ENCODE results near the gene KRT84.

Gene KRT84

DNA sequence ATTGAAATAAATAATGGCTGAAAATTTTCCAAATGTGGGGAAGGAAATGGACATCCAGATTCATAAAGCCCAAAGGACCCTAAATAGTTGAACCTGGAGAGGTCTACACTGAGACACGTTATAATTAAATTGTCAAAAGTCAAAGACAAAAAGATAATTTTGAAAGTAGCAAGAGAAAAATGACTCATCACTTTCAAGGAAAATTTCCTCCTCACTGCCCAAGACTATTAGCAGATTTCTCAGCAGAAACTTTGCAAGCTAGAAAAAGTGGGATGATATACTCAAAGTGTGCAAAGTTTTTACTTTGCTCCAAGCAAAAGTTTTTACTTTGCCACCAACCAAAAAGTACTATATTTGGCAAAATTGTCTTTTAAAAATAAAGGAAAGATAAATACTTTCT lies 48.4 kb downstream of the KRT84 start:
- H3F3A ChIP-seq (ENCODE audit: low read depth), result no peaks in the 10 kb centered on the region
- H3K9ac ChIP-seq (ENCODE audit: low read depth, low read length, poor library complexity, severe bottlenecking), result no peak overlapping the region
- H4K20me1 ChIP-seq (ENCODE audit: insufficient read depth, low read length, poor library complexity, severe bottlenecking), result no peaks in the 10 kb centered on the region
- H3K4me2 ChIP-seq (ENCODE audit: low read depth, low read length, poor library complexity, severe bottlenecking), result no peak overlapping the region
- H3K36me3 ChIP-seq (ENCODE audit: insufficient read depth, low read length), result no peaks in the 10 kb centered on the region
- no peaks in the 10 kb centered on the region for H3K27me3 ChIP-seq (ENCODE audit: insufficient read depth, low read length, poor library complexity, severe bottlenecking)
- H3K4me1 ChIP-seq (ENCODE audit: insufficient read depth, low read length, poor library complexity, severe bottlenecking), result no peaks in the 10 kb centered on the region
- H3K79me2 ChIP-seq (ENCODE audit: insufficient read depth, low read length), result no peaks in the 10 kb centered on the region
- TF ChIP-seq, protein P1, sequence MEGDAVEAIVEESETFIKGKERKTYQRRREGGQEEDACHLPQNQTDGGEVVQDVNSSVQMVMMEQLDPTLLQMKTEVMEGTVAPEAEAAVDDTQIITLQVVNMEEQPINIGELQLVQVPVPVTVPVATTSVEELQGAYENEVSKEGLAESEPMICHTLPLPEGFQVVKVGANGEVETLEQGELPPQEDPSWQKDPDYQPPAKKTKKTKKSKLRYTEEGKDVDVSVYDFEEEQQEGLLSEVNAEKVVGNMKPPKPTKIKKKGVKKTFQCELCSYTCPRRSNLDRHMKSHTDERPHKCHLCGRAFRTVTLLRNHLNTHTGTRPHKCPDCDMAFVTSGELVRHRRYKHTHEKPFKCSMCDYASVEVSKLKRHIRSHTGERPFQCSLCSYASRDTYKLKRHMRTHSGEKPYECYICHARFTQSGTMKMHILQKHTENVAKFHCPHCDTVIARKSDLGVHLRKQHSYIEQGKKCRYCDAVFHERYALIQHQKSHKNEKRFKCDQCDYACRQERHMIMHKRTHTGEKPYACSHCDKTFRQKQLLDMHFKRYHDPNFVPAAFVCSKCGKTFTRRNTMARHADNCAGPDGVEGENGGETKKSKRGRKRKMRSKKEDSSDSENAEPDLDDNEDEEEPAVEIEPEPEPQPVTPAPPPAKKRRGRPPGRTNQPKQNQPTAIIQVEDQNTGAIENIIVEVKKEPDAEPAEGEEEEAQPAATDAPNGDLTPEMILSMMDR (conservative IDR thresholded peaks at IDR 0.05; ENCODE audit: low read length), result no peak
- no peak for TF ChIP-seq EZH2phosphoT487 (IDR thresholded peaks at IDR 0.05; ENCODE audit: borderline replicate concordance)
- no peaks in the 10 kb centered on the region for H3K9me3 ChIP-seq (ENCODE audit: insufficient read depth, low read depth, low read length)
- no peak overlapping the region for H2AFZ ChIP-seq (ENCODE audit: low read length)
- no peak overlapping the region for H3K4me3 ChIP-seq (ENCODE audit: low read length, poor library complexity, severe bottlenecking)
- H3K9me2 ChIP-seq (replicated peaks; ENCODE audit: low read depth, low read length), result no peaks in the 10 kb centered on the region

DNA sequence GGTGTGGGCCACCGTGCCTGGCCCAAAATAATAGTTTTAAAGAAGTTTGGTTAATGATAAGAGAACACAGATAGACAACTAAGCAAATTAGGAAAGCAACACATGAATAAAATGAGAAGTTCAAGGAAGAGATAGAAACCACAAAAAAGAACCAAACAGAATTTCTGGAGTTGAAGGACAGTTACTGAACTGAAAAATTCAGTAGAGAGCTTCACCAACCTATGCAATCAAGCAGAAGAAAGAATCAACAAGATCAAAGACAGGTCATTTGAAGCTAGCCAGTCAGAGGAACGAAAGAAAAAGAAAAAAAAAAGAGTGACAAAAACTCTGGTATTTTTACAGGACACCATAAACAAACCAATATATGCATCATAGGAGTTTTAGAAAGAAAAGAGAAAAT lies 48.8 kb downstream of the KRT84 start:
- no peaks in the 10 kb centered on the region for H3K9me3 ChIP-seq (ENCODE audit: insufficient read depth, low read depth, low read length)
- no peaks in the 10 kb centered on the region for H3F3A ChIP-seq (ENCODE audit: low read depth)
- no peak overlapping the region for H2AFZ ChIP-seq (ENCODE audit: low read length)
- H3K4me2 ChIP-seq (ENCODE audit: low read depth, low read length, poor library complexity, severe bottlenecking), result no peak overlapping the region
- H4K20me1 ChIP-seq (ENCODE audit: insufficient read depth, low read length, poor library complexity, severe bottlenecking), result no peaks in the 10 kb centered on the region
- no peaks in the 10 kb centered on the region for H3K4me1 ChIP-seq (ENCODE audit: insufficient read depth, low read length, poor library complexity, severe bottlenecking)
- H3K36me3 ChIP-seq (ENCODE audit: insufficient read depth, low read length), result no peaks in the 10 kb centered on the region
- no peaks in the 10 kb centered on the region for H3K27me3 ChIP-seq (ENCODE audit: insufficient read depth, low read length, poor library complexity, severe bottlenecking)
- H3K4me3 ChIP-seq (ENCODE audit: low read length, poor library complexity, severe bottlenecking), result no peak overlapping the region
- no peak overlapping the region for H3K9ac ChIP-seq (ENCODE audit: low read depth, low read length, poor library complexity, severe bottlenecking)
- no peaks in the 10 kb centered on the region for H3K79me2 ChIP-seq (ENCODE audit: insufficient read depth, low read length)
- TF ChIP-seq EZH2phosphoT487 (IDR thresholded peaks at IDR 0.05; ENCODE audit: borderline replicate concordance), result no peak
- TF ChIP-seq, protein P1 (conservative IDR thresholded peaks at IDR 0.05; ENCODE audit: low read length), result no peak
- no peaks in the 10 kb centered on the region for H3K9me2 ChIP-seq (replicated peaks; ENCODE audit: low read depth, low read length)

DNA sequence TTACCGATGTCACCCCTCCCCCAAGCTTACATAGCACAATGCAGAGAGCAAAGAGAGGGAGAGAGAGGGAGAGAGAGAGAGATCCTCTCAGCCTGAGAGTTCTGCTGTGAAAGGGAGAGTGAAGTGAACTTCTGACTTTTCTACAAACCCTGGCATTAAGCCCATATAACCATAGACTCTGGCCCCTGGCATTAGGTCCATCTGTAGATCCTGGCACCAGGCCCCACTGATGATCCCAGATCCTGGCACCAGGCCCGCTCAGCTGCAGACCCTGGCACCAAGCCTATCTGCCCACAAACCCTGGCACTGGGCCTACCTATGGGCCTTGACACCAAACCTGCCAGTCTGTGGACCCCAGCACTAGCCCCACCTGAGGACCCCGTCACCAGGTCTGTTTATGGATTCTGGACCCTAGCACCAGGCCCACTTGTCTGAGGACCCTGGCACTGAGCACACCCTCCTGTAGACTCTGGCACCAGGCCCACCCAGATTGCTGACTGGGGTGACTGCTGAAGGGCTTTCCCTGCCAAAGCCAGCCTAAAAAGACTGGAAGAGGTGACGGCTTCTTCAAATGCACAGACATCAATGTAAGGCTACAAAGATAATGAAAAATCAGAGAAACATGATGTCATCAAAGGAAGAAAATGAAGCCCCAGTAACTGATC lies 49.7 kb downstream of the KRT84 start:
- H3K9me3 ChIP-seq (ENCODE audit: insufficient read depth, low read depth, low read length), result no peaks in the 10 kb centered on the region
- no peaks in the 10 kb centered on the region for H3F3A ChIP-seq (ENCODE audit: low read depth)
- no peak overlapping the region for H3K9ac ChIP-seq (ENCODE audit: low read depth, low read length, poor library complexity, severe bottlenecking)
- H3K79me2 ChIP-seq (ENCODE audit: insufficient read depth, low read length), result no peaks in the 10 kb centered on the region
- H3K4me2 ChIP-seq (ENCODE audit: low read depth, low read length, poor library complexity, severe bottlenecking), result no peak overlapping the region
- H3K27me3 ChIP-seq (ENCODE audit: insufficient read depth, low read length, poor library complexity, severe bottlenecking), result no peaks in the 10 kb centered on the region
- no peak overlapping the region for H2AFZ ChIP-seq (ENCODE audit: low read length)
- H3K4me1 ChIP-seq (ENCODE audit: insufficient read depth, low read length, poor library complexity, severe bottlenecking), result no peaks in the 10 kb centered on the region
- H4K20me1 ChIP-seq (ENCODE audit: insufficient read depth, low read length, poor library complexity, severe bottlenecking), result no peaks in the 10 kb centered on the region
- TF ChIP-seq EZH2phosphoT487 (IDR thresholded peaks at IDR 0.05; ENCODE audit: borderline replicate concordance), result no peak
- TF ChIP-seq, protein P1 (conservative IDR thresholded peaks at IDR 0.05; ENCODE audit: low read length), result no peak
- no peaks in the 10 kb centered on the region for H3K9me2 ChIP-seq (replicated peaks; ENCODE audit: low read depth, low read length)
- no peaks in the 10 kb centered on the region for H3K36me3 ChIP-seq (ENCODE audit: insufficient read depth, low read length)
- no peak overlapping the region for H3K4me3 ChIP-seq (ENCODE audit: low read length, poor library complexity, severe bottlenecking)
